Bronchial epithelial cell (primary cell): Measurements from ENCODE around the gene EXOC6B. TPM values are rescaled to one million over a fixed set of nuclear protein-coding genes. Genes with fewer than 3 reads are reported as not detected.

Experiments used
- DNase-seq: peaks from one replicate; pipeline ENCODE4 v3.0.0-alpha.2; 2010; ENCODE audit warnings: low read depth
- FAIRE-seq: peaks from 2 replicates; lab custom pipeline; 2011; peaks lifted over from hg19 to GRCh38; lab: Jason Lieb, UNC
- H3K27me3 ChIP-seq: 2 replicates; pipeline ENCODE4 v1.5.1; 2011; ENCODE audit warnings: low read length; ENCODE audit not compliant: control insufficient read depth, insufficient read depth
- H3K36me3 ChIP-seq: 2 replicates; pipeline ENCODE4 v1.5.1; 2011; ENCODE audit warnings: low read length; ENCODE audit not compliant: control insufficient read depth, insufficient read depth
- H3K4me3 ChIP-seq: 2 replicates; pipeline ENCODE4 v1.5.1; 2011; ENCODE audit warnings: mild to moderate bottlenecking, low read depth, low read length, control low read depth
- total RNA-seq: library from RNA; depleted of rRNA; stranded (reverse); fragments of >200 nt; gene quantifications from 2 replicates; pipeline ENCODE4 v1.2.1, GENCODE V29; 2014
- TF ChIP-seq, protein P1 (sequence below): IDR thresholded peaks from 2 replicates; pipeline ENCODE4 v1.5.1; 2011; ENCODE audit warnings: mild to moderate bottlenecking, moderate library complexity, low read length, control low read depth, inconsistent platforms; ENCODE audit not compliant: insufficient read depth, severe bottlenecking

Gene EXOC6B
- total RNA-seq, 1 donor from 2014 or later, result 26.9 TPM

DNA sequence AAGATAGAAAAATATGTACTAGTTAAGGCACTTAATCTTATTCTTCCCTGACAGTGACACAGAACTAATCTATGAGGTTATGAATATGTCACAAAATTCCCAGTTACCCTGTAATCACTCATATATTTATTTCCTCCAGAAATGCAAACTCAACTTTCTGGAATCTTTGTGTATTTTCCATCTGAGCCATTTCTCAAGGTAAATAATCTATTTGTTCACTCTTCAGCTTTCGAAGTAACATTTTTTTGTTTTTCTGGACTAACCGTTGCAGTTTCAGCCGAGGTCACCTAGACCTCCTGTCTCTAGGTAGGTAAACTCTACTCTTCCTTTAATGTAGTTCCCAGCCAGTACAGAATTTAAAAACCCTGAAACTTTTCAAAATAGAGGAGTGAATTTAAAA is 250.9 kb downstream of the EXOC6B start:
- H3K36me3 ChIP-seq, result no peaks in the 10 kb centered on the region
- no peak for DNase-seq
- H3K27me3 ChIP-seq, result no peaks in the 10 kb centered on the region
- no peak overlapping the region for H3K4me3 ChIP-seq
- TF ChIP-seq, protein P1, sequence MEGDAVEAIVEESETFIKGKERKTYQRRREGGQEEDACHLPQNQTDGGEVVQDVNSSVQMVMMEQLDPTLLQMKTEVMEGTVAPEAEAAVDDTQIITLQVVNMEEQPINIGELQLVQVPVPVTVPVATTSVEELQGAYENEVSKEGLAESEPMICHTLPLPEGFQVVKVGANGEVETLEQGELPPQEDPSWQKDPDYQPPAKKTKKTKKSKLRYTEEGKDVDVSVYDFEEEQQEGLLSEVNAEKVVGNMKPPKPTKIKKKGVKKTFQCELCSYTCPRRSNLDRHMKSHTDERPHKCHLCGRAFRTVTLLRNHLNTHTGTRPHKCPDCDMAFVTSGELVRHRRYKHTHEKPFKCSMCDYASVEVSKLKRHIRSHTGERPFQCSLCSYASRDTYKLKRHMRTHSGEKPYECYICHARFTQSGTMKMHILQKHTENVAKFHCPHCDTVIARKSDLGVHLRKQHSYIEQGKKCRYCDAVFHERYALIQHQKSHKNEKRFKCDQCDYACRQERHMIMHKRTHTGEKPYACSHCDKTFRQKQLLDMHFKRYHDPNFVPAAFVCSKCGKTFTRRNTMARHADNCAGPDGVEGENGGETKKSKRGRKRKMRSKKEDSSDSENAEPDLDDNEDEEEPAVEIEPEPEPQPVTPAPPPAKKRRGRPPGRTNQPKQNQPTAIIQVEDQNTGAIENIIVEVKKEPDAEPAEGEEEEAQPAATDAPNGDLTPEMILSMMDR, result no peak
- no peak for FAIRE-seq

GRCh38 chr2:72573232-72573631 is 252.6 kb downstream of the EXOC6B start:
- FAIRE-seq (no peak), DNase-seq (no peak)
- Histone ChIP-seq H3K4me3 (no peak overlapping the region), H3K36me3 (no peaks in the 10 kb centered on the region), H3K27me3 (no peaks in the 10 kb centered on the region)
- TF ChIP-seq, protein P1, result no peak

DNA sequence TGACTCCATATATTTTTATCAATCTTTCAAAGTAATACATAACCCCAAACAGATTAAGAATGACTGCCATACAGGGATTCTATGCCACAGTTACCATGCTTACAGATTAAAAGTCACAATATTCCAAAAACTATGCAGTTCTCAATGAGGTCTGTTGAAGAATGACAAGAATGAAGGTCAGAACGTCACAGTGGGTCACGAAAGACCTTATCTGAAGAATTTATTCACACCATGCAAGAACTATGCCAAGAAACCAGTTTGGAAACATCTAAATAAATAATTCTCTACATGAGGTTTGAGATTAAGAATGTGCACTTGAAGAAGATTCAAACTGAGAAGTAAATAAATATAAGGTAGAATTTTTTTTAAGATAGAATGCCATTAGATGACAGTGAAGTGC is 253.3 kb downstream of the EXOC6B start:
- Histone ChIP-seq H3K4me3 (no peak overlapping the region), H3K27me3 (no peaks in the 10 kb centered on the region), H3K36me3 (no peaks in the 10 kb centered on the region)
- FAIRE-seq, result no peak
- TF ChIP-seq, protein P1, result no peak
- DNase-seq, result no peak

DNA sequence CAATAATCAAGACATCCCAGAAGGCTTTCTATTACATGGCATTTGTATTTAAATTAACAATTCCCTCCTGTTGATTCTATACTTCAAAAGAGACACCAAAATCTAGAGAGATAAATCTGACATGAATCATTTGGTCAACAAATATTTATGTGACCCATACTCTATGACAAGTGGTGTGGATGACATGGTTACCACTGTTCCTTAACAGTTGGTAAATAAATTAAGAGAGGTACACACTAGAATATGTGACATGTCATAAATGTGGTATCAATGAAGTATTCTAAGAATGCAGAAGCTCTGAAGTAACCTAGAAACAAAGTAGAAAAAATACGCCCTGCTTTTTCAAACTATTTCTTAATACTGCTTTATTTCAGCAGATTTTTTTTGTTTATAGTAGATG is 255.4 kb downstream of the EXOC6B start:
- TF ChIP-seq, protein P1, result no peak
- no peak for DNase-seq
- Histone ChIP-seq H3K4me3 (no peak overlapping the region), H3K36me3 (no peaks in the 10 kb centered on the region), H3K27me3 (no peaks in the 10 kb centered on the region)
- no peak for FAIRE-seq

GRCh38 chr2:72562451-72563153 is 263.2 kb downstream of the EXOC6B start:
- no peak for DNase-seq
- no peak for FAIRE-seq
- TF ChIP-seq, protein P1, result no peak
- no peak overlapping the region for H3K4me3 ChIP-seq
- no peaks in the 10 kb centered on the region for H3K36me3 ChIP-seq
- no peaks in the 10 kb centered on the region for H3K27me3 ChIP-seq
